ENCODE results near the gene TGM1.
"Not testable (repeated sequence)": the region's sequence is repeated elsewhere in the genome, so short reads cannot be mapped to it uniquely, and the experiment has no call there.

TGM1 gene

GRCh38 chr14:24252289-24253124 is 10.5 kb downstream of the TGM1 start:
- FAIRE-seq: no peak

- no peak for FAIRE-seq
Observed at GRCh38 chr14:24251880-24252288, 11.1 kb downstream of the TGM1 start.

GRCh38 chr14:24250354-24250753 is 12.6 kb downstream of the TGM1 start:
- no peak for FAIRE-seq

GRCh38 chr14:24249230-24250021 is 13.6 kb downstream of the TGM1 start:
- no peak for FAIRE-seq

DNA sequence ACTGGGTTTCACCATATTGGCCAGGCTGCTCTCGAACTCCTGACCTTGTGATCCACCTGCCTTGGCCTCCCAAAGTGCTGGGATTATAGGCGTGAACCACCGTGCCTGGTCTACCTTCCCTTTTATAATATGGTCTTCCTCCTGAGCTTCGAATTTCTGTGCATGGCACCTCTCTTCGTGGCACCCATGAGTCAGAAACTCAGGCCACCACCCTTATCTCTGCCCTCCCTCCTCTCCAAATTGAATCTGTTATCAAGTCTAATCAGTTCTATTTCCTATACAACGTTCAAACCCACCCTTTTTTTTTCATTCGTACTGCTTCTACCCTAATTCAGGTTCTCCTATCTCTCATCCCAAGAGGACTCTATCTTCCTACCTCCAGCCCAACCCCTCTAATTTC is 15.6 kb downstream of the TGM1 start:
- no peak for FAIRE-seq

- no peak for FAIRE-seq
Observed at GRCh38 chr14:24246765-24247212, 16.2 kb downstream of the TGM1 start.

- not testable (repeated sequence) for FAIRE-seq
Observed at GRCh38 chr14:24245350-24245749, 17.6 kb downstream of the TGM1 start.

DNA sequence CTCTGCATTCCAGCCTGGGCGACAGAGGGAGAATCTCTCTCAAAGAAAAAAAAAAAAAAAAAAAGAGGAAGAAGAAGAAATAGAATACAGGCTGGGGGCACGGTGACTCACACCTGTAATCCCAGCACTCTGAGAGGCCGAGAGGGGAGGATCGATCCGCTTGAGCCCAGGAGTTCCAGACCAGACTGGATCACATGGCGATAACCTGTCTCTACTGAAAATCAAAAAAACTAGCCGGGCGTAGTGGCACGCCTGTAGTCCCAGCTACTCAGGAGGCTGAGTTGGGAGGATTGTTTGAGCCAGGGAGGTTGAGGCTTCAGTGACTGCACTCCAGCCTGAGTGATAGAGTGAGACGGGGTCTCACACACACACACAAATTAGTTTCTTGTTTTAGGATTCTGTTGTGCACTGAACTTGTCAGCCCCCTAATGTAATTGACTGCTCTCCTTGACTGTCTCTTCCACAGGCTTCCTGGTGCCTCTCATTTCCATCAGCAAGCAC is 19.6 kb downstream of the TGM1 start:
- no peak for FAIRE-seq

GRCh38 chr14:24241829-24242443 is 21.0 kb downstream of the TGM1 start:
- no peak for FAIRE-seq

DNA sequence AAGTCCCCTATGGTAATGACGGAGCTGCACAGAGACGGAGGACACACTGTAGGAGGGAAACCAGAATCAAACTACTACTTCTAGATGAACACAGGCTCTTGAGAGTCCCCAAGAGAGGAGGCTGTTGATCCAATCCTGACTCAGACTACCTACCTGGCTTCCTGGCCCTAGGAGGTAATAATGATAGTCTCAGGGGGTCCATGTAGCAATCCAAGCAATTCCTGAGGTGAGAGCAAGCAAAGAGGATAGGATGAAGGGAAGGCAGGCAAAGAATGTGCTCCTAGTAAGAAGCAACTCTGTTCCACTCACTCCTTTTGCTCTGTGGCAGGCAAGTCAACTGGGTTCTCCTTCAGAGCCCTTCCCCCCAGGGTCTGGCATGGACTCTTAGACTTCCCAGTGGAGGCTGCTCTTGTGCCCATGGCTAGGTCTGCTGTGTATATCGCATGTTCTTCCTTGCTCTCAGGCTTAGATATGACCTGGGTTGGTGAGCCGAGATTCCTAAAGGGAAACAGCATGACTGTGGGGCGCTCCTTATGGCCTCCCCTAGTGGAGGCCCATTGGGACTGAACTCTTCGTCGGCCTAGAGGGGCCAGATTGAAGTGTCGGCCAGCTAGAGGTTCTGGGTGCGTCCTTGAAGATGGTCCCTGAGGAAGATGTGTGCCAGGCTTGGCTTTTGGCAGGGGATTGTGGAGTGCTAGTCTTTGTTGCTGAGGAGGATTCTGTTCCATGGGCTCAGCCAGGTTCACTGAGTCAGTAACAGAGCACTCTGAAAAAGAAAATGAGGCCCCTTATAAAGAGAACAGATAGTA is 22.7 kb downstream of the TGM1 start:
- FAIRE-seq: no peak

DNA sequence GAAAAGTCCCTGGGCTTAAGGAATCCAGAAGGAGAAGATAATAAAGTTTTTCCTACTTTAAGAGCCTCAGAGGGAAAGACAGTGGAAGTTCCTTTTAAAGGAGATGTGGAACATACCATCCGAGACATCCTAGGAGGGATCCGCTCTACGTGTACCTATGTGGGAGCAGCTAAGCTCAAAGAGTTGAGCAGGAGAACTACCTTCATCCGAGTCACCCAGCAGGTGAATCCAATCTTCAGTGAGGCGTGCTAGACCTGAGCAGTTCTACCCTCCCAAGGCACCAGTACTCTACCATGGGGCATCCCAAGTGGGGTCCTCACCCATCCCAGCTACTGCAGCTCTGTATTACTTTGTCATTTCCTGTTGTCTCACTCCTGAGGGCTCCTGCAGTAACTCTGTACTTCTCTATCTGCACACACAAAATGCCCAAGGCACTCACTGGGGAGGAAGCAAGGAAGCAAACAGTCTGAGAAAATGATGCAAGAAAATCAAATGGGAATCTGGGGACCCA is 24.4 kb downstream of the TGM1 start:
- FAIRE-seq: no peak

GRCh38 chr14:24238123-24238522 is 24.9 kb downstream of the TGM1 start:
- FAIRE-seq: no peak

- FAIRE-seq: no peak
Observed at GRCh38 chr14:24237463-24237955, 25.5 kb downstream of the TGM1 start.

DNA sequence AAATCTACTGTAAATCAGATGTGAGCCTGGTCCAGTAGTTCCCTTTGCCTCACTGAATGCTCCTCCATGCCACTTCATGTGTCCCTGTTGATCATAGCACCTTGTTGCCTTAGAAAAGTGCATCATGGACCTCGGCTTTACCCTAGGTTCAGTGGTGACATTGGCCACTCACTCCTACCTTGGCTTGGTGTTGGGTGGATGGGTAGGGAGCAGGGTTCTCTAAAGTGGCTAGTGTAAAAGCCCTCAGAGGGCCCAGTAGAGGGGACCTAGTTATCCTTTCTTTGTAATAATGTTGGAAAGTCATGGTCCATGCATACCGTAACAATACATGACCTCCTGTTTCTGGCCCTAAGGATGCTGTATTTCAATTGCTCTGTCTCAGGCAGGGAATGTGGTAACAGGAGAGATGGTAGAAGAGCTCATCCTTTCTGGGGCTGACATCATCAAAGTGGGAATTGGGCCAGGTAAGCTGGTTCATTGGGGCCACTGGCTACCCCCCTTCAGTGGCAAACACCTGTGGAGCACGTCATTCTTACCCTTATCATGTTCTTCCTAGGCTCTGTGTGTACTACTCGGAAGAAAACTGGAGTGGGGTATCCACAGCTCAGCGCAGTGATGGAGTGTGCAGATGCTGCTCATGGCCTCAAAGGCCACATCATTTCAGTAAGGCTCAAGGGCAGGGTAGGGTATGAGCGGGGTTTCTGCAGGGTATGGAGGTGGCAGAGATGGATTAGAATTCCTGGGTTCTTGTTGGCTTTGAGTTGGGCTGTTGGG is 26.1 kb downstream of the TGM1 start:
- no peak for FAIRE-seq

GRCh38 chr14:24235804-24236688 is 26.9 kb downstream of the TGM1 start:
- FAIRE-seq: no peak

DNA sequence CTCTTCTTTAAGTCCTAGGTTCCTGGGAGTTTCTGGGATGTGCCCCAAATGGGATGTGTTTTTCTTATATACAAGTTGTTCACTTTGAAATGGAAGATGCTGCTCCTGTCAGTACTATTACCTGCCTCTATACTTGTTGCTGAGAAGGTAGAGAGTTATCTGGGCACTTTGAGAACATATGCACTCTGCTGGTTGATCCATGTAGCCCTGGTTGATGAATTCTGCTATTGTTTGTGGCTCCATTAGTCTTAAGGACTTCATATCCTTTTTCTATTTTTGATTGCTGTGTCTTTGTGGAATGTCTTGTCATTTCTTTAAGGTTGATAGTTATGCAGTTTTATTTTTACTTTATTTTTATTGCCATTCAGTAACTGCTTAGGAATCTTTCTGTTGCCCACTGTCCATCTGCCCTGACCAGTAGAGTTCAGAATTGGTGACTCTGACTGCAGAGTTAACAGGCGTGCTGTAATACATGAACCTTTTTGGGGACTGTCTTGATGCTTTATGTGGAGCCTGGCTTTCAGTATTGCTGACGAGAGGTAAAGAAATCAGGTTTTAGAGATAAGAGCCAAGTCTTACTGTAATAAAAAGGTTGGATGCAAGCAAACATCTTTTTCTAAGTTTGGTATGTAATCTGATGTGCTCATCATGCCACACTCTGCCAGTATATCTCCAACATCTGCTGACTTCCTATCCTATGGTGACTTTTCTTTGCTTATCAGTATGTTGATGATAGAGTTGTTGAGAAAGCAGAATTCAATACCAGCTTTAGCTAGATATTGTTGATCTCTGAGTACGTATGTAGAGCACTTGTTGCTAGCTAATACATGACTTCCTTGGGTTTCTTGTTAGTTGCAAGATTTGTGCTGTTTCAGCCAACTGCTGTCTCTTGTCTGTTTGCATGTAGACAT is 28.6 kb downstream of the TGM1 start:
- FAIRE-seq: no peak

- FAIRE-seq: no peak
Observed at GRCh38 chr14:24233538-24233866, 29.5 kb downstream of the TGM1 start.

GRCh38 chr14:24232645-24233537 is 30.1 kb downstream of the TGM1 start, which contains the start of gene GMPR2:
Gene GMPR2, plus strand, starts transcription at chr14:24232929. Its CDS starts 325 bp downstream, at chr14:24233254.
- FAIRE-seq: no peak
